Measurements from ENCODE around the gene CAMTA1.

Gene CAMTA1

DNA sequence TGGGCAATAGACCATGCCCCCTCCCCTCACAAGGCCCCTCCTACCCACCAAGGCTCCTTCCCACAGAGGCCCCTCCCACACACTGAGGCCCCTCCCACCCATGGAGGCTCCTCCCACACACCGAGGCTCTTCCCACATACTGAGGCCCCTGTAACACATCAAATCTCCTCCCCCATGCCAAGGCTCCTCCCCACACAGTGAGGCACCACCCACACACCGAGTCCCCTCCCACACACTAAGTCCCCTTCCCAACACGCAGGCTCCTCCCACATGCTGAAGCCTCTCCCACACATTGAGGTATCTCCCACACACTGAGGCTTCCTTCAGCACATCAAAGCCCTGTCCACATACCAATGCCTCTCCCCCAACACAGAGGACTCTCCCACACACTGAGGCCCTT is 391.8 kb downstream of the CAMTA1 start:
- WGBS (ENCODE audit: extremely low coverage, insufficient coverage, insufficient read length) = no CpG with 5 or more reads among the region's 3 CpGs
- Histone ChIP-seq H3K18ac (ENCODE audit: low read length) (no peak overlapping the region), H4K91ac (ENCODE audit: low read depth, low read length) (no peak overlapping the region), H3K4me2 (ENCODE audit: low read length) (no peak overlapping the region), H3K79me1 (ENCODE audit: low read length) (no peaks in the 10 kb centered on the region), H4K8ac (ENCODE audit: low read depth, low read length) (no peak overlapping the region), H3K27ac (ENCODE audit: low read depth, low read length) (no peak overlapping the region), H2AFZ (ENCODE audit: insufficient read depth, low read length, poor library complexity) (no peak overlapping the region), H2BK120ac (ENCODE audit: insufficient read depth, low read length, poor library complexity) (no peak overlapping the region), H2BK12ac (ENCODE audit: low read length) (no peak overlapping the region), H3K36me3 (ENCODE audit: control insufficient read depth in 1 of 2, insufficient read depth in 2 of 2, low read length in 2 of 2) (no peaks in the 10 kb centered on the region), H2AK5ac (ENCODE audit: low read length) (no peak overlapping the region), H3K4ac (ENCODE audit: low read depth, low read length) (no peak overlapping the region), H2BK5ac (ENCODE audit: low read depth, low read length, poor library complexity) (no peak overlapping the region), H3K14ac (ENCODE audit: low read length) (no peak overlapping the region), H3K4me1 (ENCODE audit: control insufficient read depth in 1 of 2, insufficient read depth in 2 of 2, low read length in 2 of 2) (no peaks in the 10 kb centered on the region), H3K23ac (ENCODE audit: low read length) (no peak overlapping the region), H4K12ac (ENCODE audit: low read depth, low read length) (no peak overlapping the region), H3K9me3 (ENCODE audit: insufficient read depth, low read depth, low read length) (peaks cover 15% of the 10 kb centered on the region), H3K79me2 (ENCODE audit: control insufficient read depth, insufficient read depth, low read length, poor library complexity) (no peaks in the 10 kb centered on the region), H3K4me3 (ENCODE audit: low read depth, low read length) (no peak overlapping the region), H3K27me3 (ENCODE audit: insufficient read depth, low read length) (no peaks in the 10 kb centered on the region), H3K9ac (ENCODE audit: low read length) (no peak overlapping the region)
- no peak for DNase-seq

DNA sequence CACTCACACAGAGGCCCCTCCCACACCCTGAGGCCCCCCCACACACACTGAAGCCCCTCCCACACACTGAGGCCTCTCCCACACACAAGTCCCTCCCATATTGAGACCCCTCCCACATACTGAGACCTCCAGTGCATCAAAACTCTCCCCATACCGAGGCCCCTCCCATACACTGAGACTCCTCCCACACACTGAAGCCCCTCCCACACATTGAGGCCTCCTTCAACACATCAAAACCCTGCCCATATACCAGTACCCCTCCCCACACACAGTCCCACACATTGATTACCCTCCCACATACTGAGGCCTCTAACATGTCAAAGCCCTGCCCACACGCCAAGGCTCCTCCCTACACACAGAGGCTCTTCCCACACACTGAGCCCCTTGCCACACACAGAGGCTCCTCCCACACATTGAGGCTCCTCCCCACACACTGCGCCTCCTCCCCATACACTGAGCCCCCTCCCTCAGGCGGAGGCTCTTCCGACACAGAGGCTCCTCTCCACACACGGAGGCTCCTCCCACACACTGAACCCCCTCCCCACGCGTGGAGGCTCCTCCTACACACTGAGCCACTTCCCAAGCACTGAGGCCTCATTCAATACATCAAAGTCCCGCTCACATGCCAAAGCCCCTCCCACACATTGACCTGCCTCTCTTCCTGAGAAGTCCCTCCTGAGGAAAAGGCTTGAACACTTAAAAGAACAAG is 392.3 kb downstream of the CAMTA1 start:
- Histone ChIP-seq H3K4me1 (ENCODE audit: control insufficient read depth in 1 of 2, insufficient read depth in 2 of 2, low read length in 2 of 2) (no peaks in the 10 kb centered on the region), H4K8ac (ENCODE audit: low read depth, low read length) (no peak overlapping the region), H3K36me3 (ENCODE audit: control insufficient read depth in 1 of 2, insufficient read depth in 2 of 2, low read length in 2 of 2) (no peaks in the 10 kb centered on the region), H3K79me1 (ENCODE audit: low read length) (no peaks in the 10 kb centered on the region), H3K4me3 (ENCODE audit: low read depth, low read length) (no peak overlapping the region), H2BK120ac (ENCODE audit: insufficient read depth, low read length, poor library complexity) (no peak overlapping the region), H3K27ac (ENCODE audit: low read depth, low read length) (no peak overlapping the region), H4K91ac (ENCODE audit: low read depth, low read length) (no peak overlapping the region), H3K27me3 (ENCODE audit: insufficient read depth, low read length) (no peaks in the 10 kb centered on the region), H3K23ac (ENCODE audit: low read length) (no peak overlapping the region), H3K14ac (ENCODE audit: low read length) (no peak overlapping the region), H3K18ac (ENCODE audit: low read length) (no peak overlapping the region), H2AK5ac (ENCODE audit: low read length) (no peak overlapping the region), H4K12ac (ENCODE audit: low read depth, low read length) (no peak overlapping the region), H2AFZ (ENCODE audit: insufficient read depth, low read length, poor library complexity) (no peak overlapping the region), H3K4ac (ENCODE audit: low read depth, low read length) (no peak overlapping the region), H2BK5ac (ENCODE audit: low read depth, low read length, poor library complexity) (no peak overlapping the region), H2BK12ac (ENCODE audit: low read length) (no peak overlapping the region), H3K79me2 (ENCODE audit: control insufficient read depth, insufficient read depth, low read length, poor library complexity) (no peaks in the 10 kb centered on the region), H3K9me3 (ENCODE audit: insufficient read depth, low read depth, low read length) (peaks cover 15% of the 10 kb centered on the region), H3K4me2 (ENCODE audit: low read length) (no peak overlapping the region), H3K9ac (ENCODE audit: low read length) (no peak overlapping the region)
- DNase-seq = no peak
- WGBS (ENCODE audit: extremely low coverage, insufficient coverage, insufficient read length) = no CpG with 5 or more reads among the region's 9 CpGs

DNA sequence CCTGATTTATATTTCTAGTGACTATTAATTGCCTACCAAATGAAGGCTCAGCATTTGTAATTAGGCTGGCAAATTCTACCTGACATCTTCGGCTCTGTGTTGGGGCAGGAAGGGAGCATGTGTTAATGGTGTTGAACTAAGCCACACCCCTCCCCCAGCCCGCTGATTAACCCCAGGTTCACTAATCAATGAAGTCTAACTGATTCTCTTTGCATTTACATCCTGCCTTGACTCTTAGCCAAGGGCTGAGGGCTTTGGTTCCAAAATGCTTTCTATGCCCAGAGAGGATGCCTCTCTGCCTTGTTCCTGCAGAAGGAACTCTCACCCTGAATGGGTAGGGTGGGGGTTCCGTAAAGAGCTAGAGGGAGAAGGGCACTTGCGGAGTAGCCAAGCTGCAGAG is 393.1 kb downstream of the CAMTA1 start:
- Histone ChIP-seq H2BK120ac (ENCODE audit: insufficient read depth, low read length, poor library complexity) (no peak overlapping the region), H4K91ac (ENCODE audit: low read depth, low read length) (no peak overlapping the region), H2AFZ (ENCODE audit: insufficient read depth, low read length, poor library complexity) (no peak overlapping the region), H4K12ac (ENCODE audit: low read depth, low read length) (no peak overlapping the region), H3K4me2 (ENCODE audit: low read length) (no peak overlapping the region), H4K8ac (ENCODE audit: low read depth, low read length) (no peak overlapping the region), H3K9me3 (ENCODE audit: insufficient read depth, low read depth, low read length) (peaks cover 15% of the 10 kb centered on the region), H3K9ac (ENCODE audit: low read length) (no peak overlapping the region), H3K18ac (ENCODE audit: low read length) (no peak overlapping the region), H3K14ac (ENCODE audit: low read length) (no peak overlapping the region), H3K36me3 (ENCODE audit: control insufficient read depth in 1 of 2, insufficient read depth in 2 of 2, low read length in 2 of 2) (no peaks in the 10 kb centered on the region), H3K79me2 (ENCODE audit: control insufficient read depth, insufficient read depth, low read length, poor library complexity) (no peaks in the 10 kb centered on the region), H2BK5ac (ENCODE audit: low read depth, low read length, poor library complexity) (no peak overlapping the region), H2AK5ac (ENCODE audit: low read length) (no peak overlapping the region), H3K23ac (ENCODE audit: low read length) (no peak overlapping the region), H2BK12ac (ENCODE audit: low read length) (no peak overlapping the region), H3K4me1 (ENCODE audit: control insufficient read depth in 1 of 2, insufficient read depth in 2 of 2, low read length in 2 of 2) (no peaks in the 10 kb centered on the region), H3K27me3 (ENCODE audit: insufficient read depth, low read length) (no peaks in the 10 kb centered on the region), H3K4ac (ENCODE audit: low read depth, low read length) (no peak overlapping the region), H3K4me3 (ENCODE audit: low read depth, low read length) (no peak overlapping the region), H3K27ac (ENCODE audit: low read depth, low read length) (no peak overlapping the region), H3K79me1 (ENCODE audit: low read length) (no peaks in the 10 kb centered on the region)
- WGBS (ENCODE audit: extremely low coverage, insufficient coverage, insufficient read length) = no CpG with 5 or more reads among the region's 4 CpGs
- DNase-seq = no peak

DNA sequence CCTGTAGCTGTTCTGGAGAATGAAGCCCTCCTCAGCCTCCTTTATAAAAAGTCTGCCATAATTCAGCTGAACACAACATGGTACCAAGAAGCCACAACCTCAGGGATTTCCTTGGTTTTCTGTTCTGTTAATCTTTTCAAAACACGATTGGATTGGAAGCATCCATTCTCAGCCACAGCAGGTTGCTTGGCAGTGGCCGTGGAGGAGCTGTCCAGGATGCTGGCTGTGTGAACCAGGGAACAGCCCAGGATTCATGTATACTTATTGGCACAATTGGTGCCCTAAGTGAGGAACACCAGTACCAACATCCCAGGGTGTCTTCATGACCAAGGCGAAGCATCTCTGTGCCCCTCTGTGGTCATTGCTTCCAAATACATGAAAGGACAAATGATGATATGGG is 393.5 kb downstream of the CAMTA1 start:
- H3K36me3 ChIP-seq (ENCODE audit: control insufficient read depth in 1 of 2, insufficient read depth in 2 of 2, low read length in 2 of 2) = no peaks in the 10 kb centered on the region
- no peak overlapping the region for H4K12ac ChIP-seq (ENCODE audit: low read depth, low read length)
- H3K14ac ChIP-seq (ENCODE audit: low read length) = no peak overlapping the region
- H4K91ac ChIP-seq (ENCODE audit: low read depth, low read length) = no peak overlapping the region
- H2AK5ac ChIP-seq (ENCODE audit: low read length) = no peak overlapping the region
- no peaks in the 10 kb centered on the region for H3K79me1 ChIP-seq (ENCODE audit: low read length)
- WGBS (ENCODE audit: extremely low coverage, insufficient coverage, insufficient read length) = no CpG with 5 or more reads among the region's 3 CpGs
- H4K8ac ChIP-seq (ENCODE audit: low read depth, low read length) = no peak overlapping the region
- no peaks in the 10 kb centered on the region for H3K4me1 ChIP-seq (ENCODE audit: control insufficient read depth in 1 of 2, insufficient read depth in 2 of 2, low read length in 2 of 2)
- no peak overlapping the region for H3K4me3 ChIP-seq (ENCODE audit: low read depth, low read length)
- H3K9ac ChIP-seq (ENCODE audit: low read length) = no peak overlapping the region
- H2BK120ac ChIP-seq (ENCODE audit: insufficient read depth, low read length, poor library complexity) = no peak overlapping the region
- no peaks in the 10 kb centered on the region for H3K27me3 ChIP-seq (ENCODE audit: insufficient read depth, low read length)
- DNase-seq = no peak
- no peak overlapping the region for H2BK12ac ChIP-seq (ENCODE audit: low read length)
- no peaks in the 10 kb centered on the region for H3K79me2 ChIP-seq (ENCODE audit: control insufficient read depth, insufficient read depth, low read length, poor library complexity)
- no peak overlapping the region for H3K4me2 ChIP-seq (ENCODE audit: low read length)
- no peak overlapping the region for H3K18ac ChIP-seq (ENCODE audit: low read length)
- no peak overlapping the region for H3K23ac ChIP-seq (ENCODE audit: low read length)
- H2AFZ ChIP-seq (ENCODE audit: insufficient read depth, low read length, poor library complexity) = no peak overlapping the region
- H2BK5ac ChIP-seq (ENCODE audit: low read depth, low read length, poor library complexity) = no peak overlapping the region
- no peak overlapping the region for H3K27ac ChIP-seq (ENCODE audit: low read depth, low read length)
- no peak overlapping the region for H3K4ac ChIP-seq (ENCODE audit: low read depth, low read length)
- H3K9me3 ChIP-seq (ENCODE audit: insufficient read depth, low read depth, low read length) = peaks cover 15% of the 10 kb centered on the region
